Endometrium (tissue), 2 donors: ENCODE data around the gene INTS1.

Source experiments
- FAIRE-seq: peaks from 2 replicates; lab custom pipeline; 2012; peaks lifted over from hg19 to GRCh38; lab: Jason Lieb, UNC
- donor health status: control.
- donor health status: control.

The INTS1 gene

GRCh38 chr7:1487466-1487865, 16.7 kb downstream of the INTS1 start:
- no peak for FAIRE-seq

- no peak for FAIRE-seq
Observed at GRCh38 chr7:1486571-1486970, 17.6 kb downstream of the INTS1 start.

GRCh38 chr7:1485156-1485555, 19.0 kb downstream of the INTS1 start:
- FAIRE-seq, result no peak

GRCh38 chr7:1484569-1484968, 19.6 kb downstream of the INTS1 start:
- FAIRE-seq, result no peak

GRCh38 chr7:1483536-1484505, 20.4 kb downstream of the INTS1 start:
- FAIRE-seq, result no peak

GRCh38 chr7:1483079-1483478, 21.1 kb downstream of the INTS1 start:
- no peak for FAIRE-seq

- FAIRE-seq, result no peak
Observed at GRCh38 chr7:1481300-1481699, 22.9 kb downstream of the INTS1 start.

GRCh38 chr7:1480670-1481069, 23.5 kb downstream of the INTS1 start:
- no peak for FAIRE-seq

GRCh38 chr7:1479287-1479686, 24.9 kb downstream of the INTS1 start:
- no peak for FAIRE-seq

GRCh38 chr7:1478480-1478879, 25.7 kb downstream of the INTS1 start:
- no peak for FAIRE-seq

GRCh38 chr7:1476859-1477258, 27.3 kb downstream of the INTS1 start:
- no peak for FAIRE-seq

- FAIRE-seq, result no peak
Observed at GRCh38 chr7:1475991-1476390, 28.2 kb downstream of the INTS1 start.

GRCh38 chr7:1475393-1475792, 28.8 kb downstream of the INTS1 start:
- FAIRE-seq, result no peak

GRCh38 chr7:1474736-1475135, 29.5 kb downstream of the INTS1 start:
- FAIRE-seq, result no peak

GRCh38 chr7:1473864-1474512, 30.2 kb downstream of the INTS1 start:
- no peak for FAIRE-seq

GRCh38 chr7:1470901-1471300, 33.3 kb downstream of the INTS1 start:
- FAIRE-seq, result no peak

- FAIRE-seq, result no peak
Observed at GRCh38 chr7:1468643-1469298, 35.4 kb downstream of the INTS1 start.

- no peak for FAIRE-seq
Observed at GRCh38 chr7:1468203-1468602, 36.0 kb downstream of the INTS1 start.

GRCh38 chr7:1466524-1467271, 37.5 kb downstream of the INTS1 start:
- no peak for FAIRE-seq

GRCh38 chr7:1464694-1465093, 39.5 kb downstream of the INTS1 start:
- no peak for FAIRE-seq

GRCh38 chr7:1463676-1464223, 40.4 kb downstream of the INTS1 start:
- no peak for FAIRE-seq
